ENCODE results near the gene DLG2.

The DLG2 gene

DNA sequence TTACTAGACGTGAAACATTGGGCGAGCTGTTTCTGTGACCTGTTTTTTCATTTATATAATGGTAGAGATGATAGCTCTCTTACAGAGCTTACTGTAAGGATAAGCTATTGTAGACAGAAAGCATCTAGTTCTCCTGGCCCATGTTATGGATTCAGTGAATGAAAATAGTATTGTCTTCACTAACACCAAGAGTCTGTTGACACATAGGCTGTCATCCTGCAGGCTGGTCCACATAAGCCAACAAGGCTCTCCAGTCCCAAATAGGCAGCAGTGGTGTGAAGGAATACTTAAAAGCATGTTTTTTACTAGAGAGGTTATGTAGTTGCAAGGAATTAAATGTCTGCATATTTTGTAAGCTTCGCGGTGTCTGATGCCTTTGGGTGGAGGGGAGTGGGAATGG lies 1963.2 kb downstream of the DLG2 start:
- TF ChIP-seq CTCF (IDR thresholded peaks at IDR 0.05; ENCODE audit: low read depth, low read length) (no peak), EZH2phosphoT487 (IDR thresholded peaks at IDR 0.05; ENCODE audit: low read depth) (no peak)
- H3K36me3 ChIP-seq (replicated peaks; ENCODE audit: low read depth, low read length) = no peaks in the 10 kb centered on the region
- H3K27me3 ChIP-seq (ENCODE audit: low read depth, low read length) = peaks cover 4% of the 10 kb centered on the region
- no peak overlapping the region for H3K4me2 ChIP-seq (ENCODE audit: low read length)
- H3K4me3 ChIP-seq (ENCODE audit: low read length) = no peak overlapping the region
- 0 out of 2 replicates have a peak, but pooled peaks cover 4% of the 10 kb centered on the region for H3K4me1 ChIP-seq (ENCODE audit: low read length)
- no peaks in the 10 kb centered on the region for H4K20me1 ChIP-seq (ENCODE audit: insufficient read depth, low read length)
- no peaks in the 10 kb centered on the region for H3K9me3 ChIP-seq (ENCODE audit: insufficient read depth, low read length)
- no peak overlapping the region for H2AFZ ChIP-seq (ENCODE audit: low read depth, low read length)
- no peaks in the 10 kb centered on the region for H3K79me2 ChIP-seq (ENCODE audit: low read length)
- H3K27ac ChIP-seq (ENCODE audit: low read length) = no peak overlapping the region
- H3K9ac ChIP-seq (ENCODE audit: low read length) = no peak overlapping the region

- no peak overlapping the region for H3K9ac ChIP-seq (ENCODE audit: low read length)
- peaks cover 4% of the 10 kb centered on the region for H3K27me3 ChIP-seq (ENCODE audit: low read depth, low read length)
- no peak overlapping the region for H3K4me3 ChIP-seq (ENCODE audit: low read length)
- no peaks in the 10 kb centered on the region for H3K79me2 ChIP-seq (ENCODE audit: low read length)
- no peak for TF ChIP-seq CTCF (IDR thresholded peaks at IDR 0.05; ENCODE audit: low read depth, low read length)
- no peak for TF ChIP-seq EZH2phosphoT487 (IDR thresholded peaks at IDR 0.05; ENCODE audit: low read depth)
- no peak overlapping the region for H3K4me2 ChIP-seq (ENCODE audit: low read length)
- no peak overlapping the region for H3K27ac ChIP-seq (ENCODE audit: low read length)
- 0 out of 2 replicates have a peak, but pooled peaks cover 4% of the 10 kb centered on the region for H3K4me1 ChIP-seq (ENCODE audit: low read length)
- no peaks in the 10 kb centered on the region for H3K9me3 ChIP-seq (ENCODE audit: insufficient read depth, low read length)
- no peaks in the 10 kb centered on the region for H3K36me3 ChIP-seq (replicated peaks; ENCODE audit: low read depth, low read length)
- no peak overlapping the region for H2AFZ ChIP-seq (ENCODE audit: low read depth, low read length)
- no peaks in the 10 kb centered on the region for H4K20me1 ChIP-seq (ENCODE audit: insufficient read depth, low read length)
Measured at GRCh38 chr11:83663446-83663845, 1963.7 kb downstream of the DLG2 start.

DNA sequence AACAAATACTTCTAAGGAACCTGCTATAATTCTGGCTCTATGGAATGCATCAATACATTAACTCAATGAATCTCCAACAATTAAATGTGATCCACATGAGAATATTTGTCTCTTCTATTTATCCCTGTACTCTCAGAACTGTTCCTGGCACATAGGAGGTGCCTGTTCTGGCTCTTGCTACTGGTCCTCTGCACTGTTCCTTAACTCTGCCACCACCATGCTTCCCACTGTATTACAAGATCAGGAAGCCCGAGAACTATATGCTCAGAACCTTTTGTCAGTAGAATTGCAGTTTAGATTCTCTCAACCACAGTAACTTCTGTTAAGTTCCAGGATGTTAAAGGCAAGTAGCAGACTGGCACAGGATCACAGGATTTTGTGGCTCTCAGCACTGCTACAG lies 1964.7 kb downstream of the DLG2 start:
- Histone ChIP-seq H4K20me1 (ENCODE audit: insufficient read depth, low read length) (no peaks in the 10 kb centered on the region), H3K9me3 (ENCODE audit: insufficient read depth, low read length) (no peaks in the 10 kb centered on the region), H3K36me3 (replicated peaks; ENCODE audit: low read depth, low read length) (no peaks in the 10 kb centered on the region), H3K4me1 (ENCODE audit: low read length) (0 out of 2 replicates have a peak, but pooled peaks cover 4% of the 10 kb centered on the region), H3K27ac (ENCODE audit: low read length) (no peak overlapping the region), H3K4me2 (ENCODE audit: low read length) (no peak overlapping the region), H3K27me3 (ENCODE audit: low read depth, low read length) (peaks cover 4% of the 10 kb centered on the region), H2AFZ (ENCODE audit: low read depth, low read length) (no peak overlapping the region), H3K79me2 (ENCODE audit: low read length) (no peaks in the 10 kb centered on the region), H3K9ac (ENCODE audit: low read length) (no peak overlapping the region), H3K4me3 (ENCODE audit: low read length) (no peak overlapping the region)
- no peak for TF ChIP-seq EZH2phosphoT487 (IDR thresholded peaks at IDR 0.05; ENCODE audit: low read depth)
- no peak for TF ChIP-seq CTCF (IDR thresholded peaks at IDR 0.05; ENCODE audit: low read depth, low read length)

DNA sequence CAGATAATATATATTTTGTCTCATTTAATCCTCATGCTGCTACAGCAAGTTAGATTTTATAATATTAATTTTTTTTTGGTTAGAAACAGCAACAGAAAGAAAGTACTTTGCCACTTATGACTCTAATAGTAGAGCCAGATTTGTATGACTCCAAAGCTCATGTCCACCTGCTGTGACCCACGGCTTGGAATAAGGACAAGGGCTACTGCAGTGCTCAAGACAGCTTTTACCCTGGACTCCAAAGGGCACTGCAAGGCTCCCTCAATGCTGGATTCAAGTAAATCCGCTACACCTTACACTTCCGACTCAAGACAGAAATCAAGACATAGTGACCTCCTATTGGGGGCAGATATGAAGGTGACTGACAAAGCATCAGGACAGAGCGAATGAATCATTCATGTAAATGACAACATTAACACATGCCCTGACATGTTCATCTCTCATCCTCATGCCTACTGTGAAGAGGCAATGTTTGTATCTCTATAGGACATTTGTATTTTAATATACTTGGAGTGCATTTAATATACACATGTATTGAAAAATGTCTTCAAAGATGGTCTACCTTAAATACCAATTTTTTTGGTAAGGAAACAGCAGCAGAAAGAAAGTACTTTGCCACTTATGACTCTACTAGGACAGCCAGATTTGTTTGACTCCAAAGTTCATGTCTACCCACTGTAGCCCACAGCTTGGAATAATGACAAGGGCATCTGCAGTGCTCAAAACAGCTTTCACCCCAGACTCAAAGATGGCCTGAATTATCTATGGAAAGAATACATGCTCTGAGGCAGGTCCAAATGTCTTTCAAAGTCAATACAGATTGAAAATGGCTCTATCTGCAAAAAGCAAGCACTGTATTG lies 1965.4 kb downstream of the DLG2 start:
- no peaks in the 10 kb centered on the region for H3K36me3 ChIP-seq (replicated peaks; ENCODE audit: low read depth, low read length)
- H3K4me1 ChIP-seq (ENCODE audit: low read length) = 0 out of 2 replicates have a peak, but pooled peaks cover 4% of the 10 kb centered on the region
- H2AFZ ChIP-seq (ENCODE audit: low read depth, low read length) = no peak overlapping the region
- H3K4me3 ChIP-seq (ENCODE audit: low read length) = no peak overlapping the region
- H3K27ac ChIP-seq (ENCODE audit: low read length) = no peak overlapping the region
- peaks cover 4% of the 10 kb centered on the region for H3K27me3 ChIP-seq (ENCODE audit: low read depth, low read length)
- H3K4me2 ChIP-seq (ENCODE audit: low read length) = no peak overlapping the region
- no peaks in the 10 kb centered on the region for H3K9me3 ChIP-seq (ENCODE audit: insufficient read depth, low read length)
- H4K20me1 ChIP-seq (ENCODE audit: insufficient read depth, low read length) = no peaks in the 10 kb centered on the region
- no peak overlapping the region for H3K9ac ChIP-seq (ENCODE audit: low read length)
- no peak for TF ChIP-seq EZH2phosphoT487 (IDR thresholded peaks at IDR 0.05; ENCODE audit: low read depth)
- TF ChIP-seq CTCF (IDR thresholded peaks at IDR 0.05; ENCODE audit: low read depth, low read length) = no peak
- no peaks in the 10 kb centered on the region for H3K79me2 ChIP-seq (ENCODE audit: low read length)
